Measurements from ENCODE around the gene LZTR1.

DNA sequence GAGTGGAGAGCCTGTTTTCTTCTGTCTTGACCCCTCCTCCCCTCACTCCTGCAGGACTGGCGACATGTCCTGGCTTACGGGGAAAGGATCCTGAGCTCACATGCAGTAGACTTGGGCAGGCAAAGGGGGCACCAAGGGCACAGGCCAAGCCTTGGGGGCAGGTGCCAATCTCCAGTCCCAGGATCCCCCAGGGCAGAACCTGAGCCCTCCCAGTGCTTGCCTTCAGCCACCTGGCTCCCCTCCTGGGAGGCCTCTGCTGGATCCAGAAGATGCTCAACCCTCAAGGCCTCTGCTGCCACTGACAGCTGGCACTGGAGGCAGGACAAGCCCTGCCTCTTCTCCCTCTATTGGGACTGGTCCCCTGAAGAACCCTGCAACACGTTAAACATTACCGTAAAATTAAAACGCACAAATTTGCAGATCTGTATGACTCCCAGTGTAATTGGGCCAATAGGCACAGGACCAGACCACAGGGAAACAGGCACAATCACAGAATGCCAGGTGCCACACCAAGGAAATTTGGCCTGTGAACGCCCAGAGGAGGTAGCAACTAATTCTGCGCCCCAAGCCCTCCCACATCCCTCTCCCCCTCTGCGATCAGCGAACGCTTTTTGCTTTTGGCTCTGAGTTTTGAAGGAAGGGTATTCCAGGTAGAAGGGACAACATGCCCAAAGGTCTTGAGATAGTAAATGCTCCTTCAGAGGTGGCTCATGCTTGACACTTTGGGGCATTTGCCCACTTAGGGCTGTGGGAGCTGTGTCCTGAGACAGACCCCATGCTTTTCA is 967 bp upstream of the LZTR1 start:
- TF ChIP-seq CTCF (conservative IDR thresholded peaks at IDR 0.05; ENCODE audit: low read depth in 2 of 2) (no peak), NANOG (IDR thresholded peaks at IDR 0.05; ENCODE audit: borderline replicate concordance) (no peak), ZNF331 (CRISPR knock-in tag; IDR thresholded peaks at IDR 0.05; ENCODE audit: low read depth) (no peak), POLR2AphosphoS5 (IDR thresholded peaks at IDR 0.05; ENCODE audit: low read depth) (no peak), ZNF114 (CRISPR knock-in tag; IDR thresholded peaks at IDR 0.05) (no peak), EZH2 (IDR thresholded peaks at IDR 0.05; ENCODE audit: low read depth, unreplicated experiment) (no peak), ETS1 (IDR thresholded peaks at IDR 0.05) (no peak), EZH2phosphoT487 (IDR thresholded peaks at IDR 0.05; ENCODE audit: unreplicated experiment) (no peak), JUNB (IDR thresholded peaks at IDR 0.05; ENCODE audit: unreplicated experiment) (no peak), CREB1 (CRISPR knock-in tag; IDR thresholded peaks at IDR 0.05; ENCODE audit: low read depth) (no peak)
- TF ChIP-seq, protein P1, sequence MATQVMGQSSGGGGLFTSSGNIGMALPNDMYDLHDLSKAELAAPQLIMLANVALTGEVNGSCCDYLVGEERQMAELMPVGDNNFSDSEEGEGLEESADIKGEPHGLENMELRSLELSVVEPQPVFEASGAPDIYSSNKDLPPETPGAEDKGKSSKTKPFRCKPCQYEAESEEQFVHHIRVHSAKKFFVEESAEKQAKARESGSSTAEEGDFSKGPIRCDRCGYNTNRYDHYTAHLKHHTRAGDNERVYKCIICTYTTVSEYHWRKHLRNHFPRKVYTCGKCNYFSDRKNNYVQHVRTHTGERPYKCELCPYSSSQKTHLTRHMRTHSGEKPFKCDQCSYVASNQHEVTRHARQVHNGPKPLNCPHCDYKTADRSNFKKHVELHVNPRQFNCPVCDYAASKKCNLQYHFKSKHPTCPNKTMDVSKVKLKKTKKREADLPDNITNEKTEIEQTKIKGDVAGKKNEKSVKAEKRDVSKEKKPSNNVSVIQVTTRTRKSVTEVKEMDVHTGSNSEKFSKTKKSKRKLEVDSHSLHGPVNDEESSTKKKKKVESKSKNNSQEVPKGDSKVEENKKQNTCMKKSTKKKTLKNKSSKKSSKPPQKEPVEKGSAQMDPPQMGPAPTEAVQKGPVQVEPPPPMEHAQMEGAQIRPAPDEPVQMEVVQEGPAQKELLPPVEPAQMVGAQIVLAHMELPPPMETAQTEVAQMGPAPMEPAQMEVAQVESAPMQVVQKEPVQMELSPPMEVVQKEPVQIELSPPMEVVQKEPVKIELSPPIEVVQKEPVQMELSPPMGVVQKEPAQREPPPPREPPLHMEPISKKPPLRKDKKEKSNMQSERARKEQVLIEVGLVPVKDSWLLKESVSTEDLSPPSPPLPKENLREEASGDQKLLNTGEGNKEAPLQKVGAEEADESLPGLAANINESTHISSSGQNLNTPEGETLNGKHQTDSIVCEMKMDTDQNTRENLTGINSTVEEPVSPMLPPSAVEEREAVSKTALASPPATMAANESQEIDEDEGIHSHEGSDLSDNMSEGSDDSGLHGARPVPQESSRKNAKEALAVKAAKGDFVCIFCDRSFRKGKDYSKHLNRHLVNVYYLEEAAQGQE (IDR thresholded peaks at IDR 0.05; ENCODE audit: unreplicated experiment) = no peak
